Liver (tissue), 9 donors: Measurements from ENCODE around the gene NTM. TPM values are rescaled to one million over a fixed set of nuclear protein-coding genes. Genes with fewer than 3 reads are reported as not detected.

Experiments
- DNase-seq: peaks from one replicate; pipeline ENCODE4 v3.0.0-alpha.2; 2017; ENCODE audit warnings: low spot score
- H3K27ac ChIP-seq, 2 donors: one replicate each; pipeline ENCODE4 v1.7.0; 2013; ENCODE audit warnings: inconsistent platforms in 2 of 2, low read length in 2 of 2, control low read depth in 1 of 2, low read depth in 1 of 2, mild to moderate bottlenecking in 1 of 2
- H3K27me3 ChIP-seq, 4 donors: one replicate each; pipeline versions ENCODE4 v1.6.1 to v1.7.0; 2013; ENCODE audit warnings: low read length in 3 of 4, inconsistent platforms in 1 of 4, mild to moderate bottlenecking in 1 of 4, moderate library complexity in 1 of 4; ENCODE audit not compliant: control insufficient read depth in 4 of 4, insufficient read depth in 4 of 4
- H3K36me3 ChIP-seq, 4 donors: one replicate each; pipeline versions ENCODE4 v1.6.1 to v1.7.0; 2013; ENCODE audit warnings: low read length in 3 of 4, mild to moderate bottlenecking in 3 of 4, low read depth in 1 of 4, moderate library complexity in 1 of 4; ENCODE audit not compliant: control insufficient read depth in 4 of 4, insufficient read depth in 3 of 4
- H3K4me1 ChIP-seq, 4 donors: one replicate each; pipeline versions ENCODE4 v1.6.1 to v1.7.0; 2013; ENCODE audit warnings: low read length in 3 of 4, mild to moderate bottlenecking in 3 of 4, moderate library complexity in 1 of 4; ENCODE audit not compliant: control insufficient read depth in 4 of 4, insufficient read depth in 4 of 4
- H3K4me3 ChIP-seq, 3 donors: one replicate each; pipeline versions ENCODE4 v1.6.1 to v1.7.0; 2013; ENCODE audit warnings: low read length in 3 of 3, control low read depth in 1 of 3, low read depth in 1 of 3, mild to moderate bottlenecking in 1 of 3
- H3K9ac ChIP-seq, 2 donors: one replicate each; pipeline ENCODE4 v1.7.0; 2013; ENCODE audit warnings: low read length in 2 of 2, mild to moderate bottlenecking in 2 of 2, moderate library complexity in 2 of 2, control low read depth in 1 of 2, low read depth in 1 of 2
- H3K9me3 ChIP-seq, 4 donors: one replicate each; pipeline versions ENCODE4 v1.6.1 to v1.7.0; 2013; ENCODE audit warnings: low read length in 3 of 4; ENCODE audit not compliant: control insufficient read depth in 4 of 4
- CTCF ChIP-seq: fragments of 150-350 bp; IDR thresholded peaks from 2 replicates; pipeline ENCODE4 v1.5.1; 2017; ENCODE audit warnings: improper control_type of control experiment, low read depth, low read length; ENCODE audit not compliant: missing input control
- EGR1 ChIP-seq, 2 donors: IDR thresholded peaks; 2 replicates each; pipeline ENCODE4 v1.6.1; 2016 to 2018; ENCODE audit warnings: antibody characterized with exemption in 2 of 2, low read depth in 2 of 2
- FOXA1 ChIP-seq: IDR thresholded peaks from 2 replicates; pipeline ENCODE4 v1.6.1; 2016; ENCODE audit warnings: antibody characterized with exemption
- GABPA ChIP-seq, 2 donors: IDR thresholded peaks in 1 of 2; conservative IDR thresholded peaks in 1 of 2; 2 replicates each; pipeline ENCODE4 v1.6.1; 2016; ENCODE audit warnings: antibody characterized with exemption in 2 of 2, mild to moderate bottlenecking in 1 of 2, moderate library complexity in 1 of 2
- HNF4A ChIP-seq, 2 donors: conservative IDR thresholded peaks; 2 replicates each; pipeline ENCODE4 v1.6.1; 2016; ENCODE audit warnings: antibody characterized with exemption in 2 of 2, mild to moderate bottlenecking in 2 of 2
- HNF4G ChIP-seq: IDR thresholded peaks from 2 replicates; pipeline ENCODE4 v1.6.1; 2016; ENCODE audit warnings: antibody characterized with exemption
- JUND ChIP-seq, 2 donors: IDR thresholded peaks; 2 replicates each; pipeline ENCODE4 v1.6.1; 2016; ENCODE audit warnings: antibody characterized with exemption in 2 of 2
- NR2F2 ChIP-seq: IDR thresholded peaks from 2 replicates; pipeline ENCODE4 v1.6.1; 2016; ENCODE audit warnings: antibody characterized with exemption
- RAD21 ChIP-seq, 2 donors: IDR thresholded peaks; 2 replicates each; pipeline ENCODE4 v1.6.1; 2016; ENCODE audit warnings: antibody characterized with exemption in 2 of 2, mild to moderate bottlenecking in 2 of 2
- SP1 ChIP-seq: IDR thresholded peaks from 2 replicates; pipeline ENCODE4 v1.6.1; 2018; ENCODE audit warnings: antibody characterized with exemption, mild to moderate bottlenecking
- TAF1 ChIP-seq: conservative IDR thresholded peaks from 2 replicates; pipeline ENCODE4 v1.6.1; 2016; ENCODE audit warnings: antibody characterized with exemption, mild to moderate bottlenecking
- YY1 ChIP-seq: IDR thresholded peaks from 2 replicates; pipeline ENCODE4 v1.6.1; 2016; ENCODE audit warnings: antibody characterized with exemption, mild to moderate bottlenecking
- ZBTB33 ChIP-seq: IDR thresholded peaks from 2 replicates; pipeline ENCODE4 v1.6.1; 2016; ENCODE audit warnings: antibody characterized with exemption
- WGBS: extraction: QIAGEN DNeasy Blood & Tissue Kit; methylation state at CpG from one replicate; pipeline ENCODE4 v1.1.7; 2013; 5-methylcytosine and 5-hydroxymethylcytosine counted together
- polyA plus RNA-seq, 2 donors: library from polyadenylated mRNA; stranded (reverse) in 1 of 2; unstranded in 1 of 2; fragments of 200-250 nt in 1 of 2; fragments of >200 nt in 1 of 2; fragmentation: Nextera tagmentation in 1 of 2; extraction: Ambion mirVana in 1 of 2; gene quantifications; one replicate each; pipeline versions ENCODE4 v1.2.1 to v1.2.3, GENCODE V29; 2013 to 2015
- total RNA-seq, 2 donors: library from RNA; depleted of rRNA; stranded (reverse); fragments of >200 nt; gene quantifications; one replicate each; pipeline ENCODE4 v1.2.3, GENCODE V29; 2014
- TF ChIP-seq, protein P1 (sequence below): IDR thresholded peaks from 2 replicates; pipeline ENCODE4 v1.6.1; 2016; ENCODE audit warnings: antibody characterized with exemption
- TF ChIP-seq, protein P2 (sequence below): IDR thresholded peaks from 2 replicates; pipeline ENCODE4 v1.6.1; 2016; ENCODE audit warnings: antibody characterized with exemption, mild to moderate bottlenecking
- donor health status: healthy.
- donor health status: healthy.
- donor health status: healthy.
- donor health status: healthy.
- donor health status: healthy.

Gene NTM
- total and polyA plus RNA-seq, 4 donors: 0.08 to 1.1 (median 0.08) TPM; not detected in 1

- Histone ChIP-seq H3K36me3 (no peaks in the 10 kb centered on the region), H3K9ac (no peak overlapping the region), H3K4me3 (no peak overlapping the region), H3K9me3 (peaks cover 0 to 5% (median 1%) of the 10 kb centered on the region in 4 donors), H3K4me1 (no peaks in the 10 kb centered on the region), H3K27me3 (peaks cover 0 to 5% (median 0%) of the 10 kb centered on the region in 4 donors), H3K27ac (no peak overlapping the region)
- TF ChIP-seq EGR1 (IDR thresholded peaks at IDR 0.05; ENCODE audit: low read depth in 2 of 2): no peak
- no peak for TF ChIP-seq HNF4A (conservative IDR thresholded peaks at IDR 0.05)
- no peak for TF ChIP-seq YY1
- TF ChIP-seq SP1: no peak
- TF ChIP-seq TAF1: no peak
- TF ChIP-seq CTCF: no peak
- TF ChIP-seq, protein P1, sequence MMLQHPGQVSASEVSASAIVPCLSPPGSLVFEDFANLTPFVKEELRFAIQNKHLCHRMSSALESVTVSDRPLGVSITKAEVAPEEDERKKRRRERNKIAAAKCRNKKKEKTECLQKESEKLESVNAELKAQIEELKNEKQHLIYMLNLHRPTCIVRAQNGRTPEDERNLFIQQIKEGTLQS: no peak
- no peak for TF ChIP-seq FOXA1
- TF ChIP-seq HNF4G: no peak
- TF ChIP-seq, protein P2, sequence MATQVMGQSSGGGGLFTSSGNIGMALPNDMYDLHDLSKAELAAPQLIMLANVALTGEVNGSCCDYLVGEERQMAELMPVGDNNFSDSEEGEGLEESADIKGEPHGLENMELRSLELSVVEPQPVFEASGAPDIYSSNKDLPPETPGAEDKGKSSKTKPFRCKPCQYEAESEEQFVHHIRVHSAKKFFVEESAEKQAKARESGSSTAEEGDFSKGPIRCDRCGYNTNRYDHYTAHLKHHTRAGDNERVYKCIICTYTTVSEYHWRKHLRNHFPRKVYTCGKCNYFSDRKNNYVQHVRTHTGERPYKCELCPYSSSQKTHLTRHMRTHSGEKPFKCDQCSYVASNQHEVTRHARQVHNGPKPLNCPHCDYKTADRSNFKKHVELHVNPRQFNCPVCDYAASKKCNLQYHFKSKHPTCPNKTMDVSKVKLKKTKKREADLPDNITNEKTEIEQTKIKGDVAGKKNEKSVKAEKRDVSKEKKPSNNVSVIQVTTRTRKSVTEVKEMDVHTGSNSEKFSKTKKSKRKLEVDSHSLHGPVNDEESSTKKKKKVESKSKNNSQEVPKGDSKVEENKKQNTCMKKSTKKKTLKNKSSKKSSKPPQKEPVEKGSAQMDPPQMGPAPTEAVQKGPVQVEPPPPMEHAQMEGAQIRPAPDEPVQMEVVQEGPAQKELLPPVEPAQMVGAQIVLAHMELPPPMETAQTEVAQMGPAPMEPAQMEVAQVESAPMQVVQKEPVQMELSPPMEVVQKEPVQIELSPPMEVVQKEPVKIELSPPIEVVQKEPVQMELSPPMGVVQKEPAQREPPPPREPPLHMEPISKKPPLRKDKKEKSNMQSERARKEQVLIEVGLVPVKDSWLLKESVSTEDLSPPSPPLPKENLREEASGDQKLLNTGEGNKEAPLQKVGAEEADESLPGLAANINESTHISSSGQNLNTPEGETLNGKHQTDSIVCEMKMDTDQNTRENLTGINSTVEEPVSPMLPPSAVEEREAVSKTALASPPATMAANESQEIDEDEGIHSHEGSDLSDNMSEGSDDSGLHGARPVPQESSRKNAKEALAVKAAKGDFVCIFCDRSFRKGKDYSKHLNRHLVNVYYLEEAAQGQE: no peak
- no peak for TF ChIP-seq ZBTB33
- no peak for TF ChIP-seq RAD21 (IDR thresholded peaks at IDR 0.05)
- DNase-seq: no peak
- WGBS: 62% methylated on average over 3 of the region's 3 CpGs
Observed at GRCh38 chr11:131609921-131610320, 239.5 kb downstream of the NTM start.

DNA sequence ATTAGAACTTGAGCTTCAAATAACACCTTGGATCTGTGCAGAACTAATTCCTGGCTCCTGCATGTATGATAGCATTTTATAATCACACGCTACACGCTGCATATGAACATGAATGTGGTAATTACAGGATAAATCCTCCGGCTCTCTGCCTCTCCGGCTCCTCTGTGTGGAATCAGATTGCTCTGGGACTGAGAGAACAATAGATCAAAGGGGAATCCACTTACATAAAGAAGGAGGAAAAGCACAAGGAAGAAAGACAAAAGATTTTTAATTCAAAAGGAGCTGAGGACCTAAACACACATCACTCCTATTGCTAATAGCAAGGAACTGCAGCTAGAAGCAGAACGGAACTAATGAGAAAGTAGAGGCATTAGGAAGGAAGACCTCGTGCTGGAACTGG, 240.9 kb downstream of the NTM start:
- DNase-seq: no peak
- no peak for TF ChIP-seq JUND (IDR thresholded peaks at IDR 0.05)
- TF ChIP-seq GABPA (IDR thresholded peaks at IDR 0.05 in 1 of 2, conservative IDR thresholded peaks at IDR 0.05 in 1 of 2): no peak
- TF ChIP-seq SP1: no peak
- TF ChIP-seq TAF1: no peak
- TF ChIP-seq CTCF: no peak
- TF ChIP-seq ZBTB33: no peak
- TF ChIP-seq NR2F2: no peak
- TF ChIP-seq, protein P2: no peak
- TF ChIP-seq, protein P1: no peak
- no peak for TF ChIP-seq HNF4G
- no peak overlapping the region for H3K27ac ChIP-seq
- no peak overlapping the region for H3K4me3 ChIP-seq
- H3K9me3 ChIP-seq: peaks cover 0 to 5% (median 1%) of the 10 kb centered on the region in 4 donors
- 65% methylated on average over 6 of the region's 6 CpGs for WGBS
- H3K36me3 ChIP-seq: no peaks in the 10 kb centered on the region
- no peaks in the 10 kb centered on the region for H3K4me1 ChIP-seq
- peaks cover 0 to 5% (median 0%) of the 10 kb centered on the region in 4 donors for H3K27me3 ChIP-seq
- H3K9ac ChIP-seq: no peak overlapping the region
